ENCODE data around the gene PWWP2B. TPM values are rescaled to one million over a fixed set of nuclear protein-coding genes. Genes with fewer than 3 reads are reported as not detected.

The PWWP2B gene
- total RNA-seq, 1 donor from 2014 or later = 12.9 TPM

DNA sequence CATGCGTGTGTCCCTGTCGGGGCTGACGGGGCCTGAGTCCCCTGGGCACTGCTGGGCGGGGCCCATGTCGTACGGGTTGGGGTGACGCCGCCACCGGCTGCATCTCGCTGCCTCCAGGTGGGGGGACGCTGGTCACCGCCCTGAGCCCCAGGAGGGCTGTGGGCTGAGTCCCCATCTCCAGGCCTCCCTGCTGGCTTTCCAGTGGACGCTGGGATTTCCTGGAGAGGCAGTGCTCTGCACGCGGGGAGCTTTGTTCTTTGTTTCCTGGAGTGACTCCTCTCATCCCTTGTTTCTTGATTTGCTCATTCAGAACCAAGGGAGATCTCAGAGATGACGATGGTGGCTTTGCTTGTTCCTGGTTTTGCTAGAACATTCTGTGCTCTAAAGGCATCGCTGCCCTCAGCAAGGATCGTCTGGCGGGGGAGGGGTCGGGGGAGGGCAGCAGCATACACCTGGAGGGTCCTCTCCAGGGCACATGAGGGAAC is 21.0 kb downstream of the PWWP2B start:
- no peaks in the 10 kb centered on the region for H3K9me3 Mint-ChIP-seq (ENCODE audit: unreplicated experiment)
- peaks cover 68% of the 10 kb centered on the region for H3K4me1 Mint-ChIP-seq (ENCODE audit: unreplicated experiment)
- peak overlapping the region; percentile 68 for H3K27ac Mint-ChIP-seq (ENCODE audit: unreplicated experiment)
- TF ChIP-seq, protein P1, sequence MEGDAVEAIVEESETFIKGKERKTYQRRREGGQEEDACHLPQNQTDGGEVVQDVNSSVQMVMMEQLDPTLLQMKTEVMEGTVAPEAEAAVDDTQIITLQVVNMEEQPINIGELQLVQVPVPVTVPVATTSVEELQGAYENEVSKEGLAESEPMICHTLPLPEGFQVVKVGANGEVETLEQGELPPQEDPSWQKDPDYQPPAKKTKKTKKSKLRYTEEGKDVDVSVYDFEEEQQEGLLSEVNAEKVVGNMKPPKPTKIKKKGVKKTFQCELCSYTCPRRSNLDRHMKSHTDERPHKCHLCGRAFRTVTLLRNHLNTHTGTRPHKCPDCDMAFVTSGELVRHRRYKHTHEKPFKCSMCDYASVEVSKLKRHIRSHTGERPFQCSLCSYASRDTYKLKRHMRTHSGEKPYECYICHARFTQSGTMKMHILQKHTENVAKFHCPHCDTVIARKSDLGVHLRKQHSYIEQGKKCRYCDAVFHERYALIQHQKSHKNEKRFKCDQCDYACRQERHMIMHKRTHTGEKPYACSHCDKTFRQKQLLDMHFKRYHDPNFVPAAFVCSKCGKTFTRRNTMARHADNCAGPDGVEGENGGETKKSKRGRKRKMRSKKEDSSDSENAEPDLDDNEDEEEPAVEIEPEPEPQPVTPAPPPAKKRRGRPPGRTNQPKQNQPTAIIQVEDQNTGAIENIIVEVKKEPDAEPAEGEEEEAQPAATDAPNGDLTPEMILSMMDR (IDR thresholded peaks at IDR 0.05) = no peak
- H3K4me3 Mint-ChIP-seq (ENCODE audit: unreplicated experiment) = no peak overlapping the region
- no peak for DNase-seq (ENCODE audit: extremely low spot score, unreplicated experiment)
- H3K27me3 Mint-ChIP-seq (ENCODE audit: unreplicated experiment) = no peaks in the 10 kb centered on the region
- H3K36me3 Mint-ChIP-seq (ENCODE audit: unreplicated experiment) = peaks cover 4% of the 10 kb centered on the region

DNA sequence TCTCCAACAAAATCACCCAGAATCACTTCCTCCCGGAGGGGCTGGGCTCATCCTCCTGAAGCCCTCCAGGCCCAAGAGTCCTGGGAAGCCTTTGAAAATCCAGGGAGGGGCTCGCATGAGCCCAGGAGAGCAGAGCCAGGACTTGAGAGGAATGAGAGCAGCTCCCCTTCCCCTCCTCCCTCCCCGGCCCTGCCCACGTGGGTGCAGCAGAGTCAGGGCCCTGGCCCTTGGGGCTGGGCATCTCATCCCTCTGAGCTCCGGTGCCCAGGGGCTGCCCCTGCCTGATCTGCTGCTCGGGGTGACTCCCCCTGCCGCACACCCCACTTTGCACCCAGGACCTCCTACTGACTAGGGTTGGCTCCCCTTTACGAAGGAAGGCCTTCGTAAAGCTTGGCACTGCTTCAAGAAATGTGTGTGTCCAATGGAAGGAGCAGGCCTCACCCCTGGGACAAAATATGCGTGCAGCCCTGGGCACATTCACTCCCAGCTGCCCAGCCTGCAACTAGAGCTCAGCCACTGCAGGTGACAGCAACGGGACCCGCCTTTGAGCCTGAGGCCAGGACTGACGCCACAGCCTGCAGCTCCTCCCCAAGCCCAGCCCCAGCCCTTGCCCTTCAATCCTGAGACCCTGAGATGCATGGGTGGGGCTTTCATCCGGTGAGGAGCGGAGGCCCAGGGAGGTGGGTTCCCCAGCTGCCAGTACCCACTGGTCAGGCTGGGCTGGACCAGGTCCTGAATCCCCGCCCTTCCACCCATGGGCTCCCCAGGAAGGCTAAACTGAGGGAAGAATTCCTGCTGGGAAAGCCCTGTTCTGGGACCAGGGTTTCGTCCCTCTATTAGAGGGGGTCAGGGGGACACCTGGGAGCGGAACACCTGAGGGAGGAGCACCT is 21.8 kb downstream of the PWWP2B start:
- H3K4me1 Mint-ChIP-seq (ENCODE audit: unreplicated experiment) = peaks cover 68% of the 10 kb centered on the region

DNA sequence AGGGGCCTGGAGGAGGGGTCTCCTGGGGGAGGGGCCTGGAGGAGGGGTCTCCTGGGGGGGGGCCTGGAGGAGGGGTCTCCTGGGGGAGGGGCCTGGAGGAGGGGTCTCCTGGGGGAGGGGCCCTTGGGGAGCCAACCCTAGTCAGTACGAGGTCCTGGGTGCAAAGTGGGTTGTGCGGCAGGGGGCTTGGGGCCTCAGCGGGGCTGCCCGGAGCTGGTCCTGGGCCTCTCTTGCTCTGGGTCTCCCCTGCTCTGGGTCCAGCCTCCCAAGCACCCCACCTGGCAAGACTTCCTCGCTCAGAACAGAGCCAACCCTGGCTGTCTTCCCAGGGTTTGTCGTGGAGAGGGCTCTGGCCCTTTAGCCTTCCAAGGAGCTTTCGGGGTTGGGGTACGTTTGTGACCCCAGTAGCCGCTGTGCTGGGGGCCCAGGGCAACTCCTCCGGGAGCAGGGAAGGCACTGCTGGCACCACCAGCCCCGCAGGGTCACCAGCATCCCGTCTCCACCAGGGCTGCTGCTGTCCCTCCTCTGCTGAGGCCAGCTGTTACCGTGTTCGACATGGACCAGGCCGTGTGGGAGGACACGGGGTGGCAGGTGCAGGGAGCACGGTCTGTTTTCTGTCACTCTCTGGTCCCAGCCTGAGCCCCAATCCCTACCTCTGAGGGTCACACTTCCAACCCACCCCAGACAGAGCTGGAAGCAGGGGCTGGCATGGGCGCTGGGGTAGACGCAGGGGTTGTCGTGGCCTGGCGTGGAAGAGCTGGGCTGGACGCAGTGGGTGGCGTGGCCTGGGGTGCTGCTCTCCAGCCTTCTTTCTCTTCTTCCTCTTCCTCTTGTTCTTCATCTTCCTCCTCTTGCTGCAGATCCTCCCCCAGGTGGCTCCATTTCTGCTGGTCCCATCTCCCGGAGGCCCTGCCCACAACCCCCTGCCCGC is 22.8 kb downstream of the PWWP2B start:
- peaks cover 4% of the 10 kb centered on the region for H3K36me3 Mint-ChIP-seq (ENCODE audit: unreplicated experiment)
- H3K4me1 Mint-ChIP-seq (ENCODE audit: unreplicated experiment) = peaks cover 60% of the 10 kb centered on the region
- no peaks in the 10 kb centered on the region for H3K27me3 Mint-ChIP-seq (ENCODE audit: unreplicated experiment)
- no peak overlapping the region for H3K4me3 Mint-ChIP-seq (ENCODE audit: unreplicated experiment)
- no peaks in the 10 kb centered on the region for H3K9me3 Mint-ChIP-seq (ENCODE audit: unreplicated experiment)
- H3K27ac Mint-ChIP-seq (ENCODE audit: unreplicated experiment) = peak overlapping the region; percentile 67
- TF ChIP-seq, protein P1 (IDR thresholded peaks at IDR 0.05) = no peak
- no peak for DNase-seq (ENCODE audit: extremely low spot score, unreplicated experiment)

More for the DNA sequence above, 21.8 kb downstream of the PWWP2B start:
- Mint-ChIP-seq H3K36me3 (ENCODE audit: unreplicated experiment) (peaks cover 4% of the 10 kb centered on the region), H3K9me3 (ENCODE audit: unreplicated experiment) (no peaks in the 10 kb centered on the region), H3K27ac (ENCODE audit: unreplicated experiment) (peak overlapping the region; percentile 81), H3K4me3 (ENCODE audit: unreplicated experiment) (peak overlapping the region; percentile 18), H3K27me3 (ENCODE audit: unreplicated experiment) (no peaks in the 10 kb centered on the region)
- no peak for DNase-seq (ENCODE audit: extremely low spot score, unreplicated experiment)
- TF ChIP-seq, protein P1 (IDR thresholded peaks at IDR 0.05) = no peak

DNA sequence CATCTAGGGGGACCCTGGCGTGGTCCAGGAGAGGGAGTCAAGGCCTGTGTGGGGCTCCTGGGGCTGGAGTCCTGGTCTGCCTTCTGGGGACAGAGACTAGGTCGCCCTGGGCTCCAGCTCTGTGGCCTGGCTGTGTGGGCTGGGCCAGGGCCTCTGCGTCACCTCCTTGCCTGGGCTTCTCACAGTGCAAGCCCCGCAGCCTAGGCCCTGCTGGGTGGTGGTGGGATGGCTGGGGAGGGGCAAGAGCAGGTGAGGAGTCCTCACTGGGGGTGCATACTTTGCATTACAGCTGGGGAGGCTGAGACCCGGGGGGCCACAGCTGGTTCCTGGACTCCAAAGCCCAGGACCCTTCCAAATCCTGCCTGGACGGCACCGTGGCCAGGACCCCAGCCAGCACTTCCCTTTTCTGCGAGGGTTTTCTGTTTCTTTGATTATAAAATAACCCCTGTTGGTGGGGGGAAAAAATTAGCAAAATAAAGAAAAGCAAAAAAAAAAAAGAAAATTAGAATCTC is 23.5 kb downstream of the PWWP2B start:
- peaks cover 54% of the 10 kb centered on the region for H3K4me1 Mint-ChIP-seq (ENCODE audit: unreplicated experiment)
- DNase-seq (ENCODE audit: extremely low spot score, unreplicated experiment) = no peak
- TF ChIP-seq, protein P1 (IDR thresholded peaks at IDR 0.05) = no peak

More for the DNA sequence above, 23.5 kb downstream of the PWWP2B start:
- H3K9me3 Mint-ChIP-seq (ENCODE audit: unreplicated experiment) = no peaks in the 10 kb centered on the region
- H3K27me3 Mint-ChIP-seq (ENCODE audit: unreplicated experiment) = no peaks in the 10 kb centered on the region
- peak overlapping the region; percentile 67 for H3K27ac Mint-ChIP-seq (ENCODE audit: unreplicated experiment)
- H3K4me3 Mint-ChIP-seq (ENCODE audit: unreplicated experiment) = no peak overlapping the region
- peaks cover 2% of the 10 kb centered on the region for H3K36me3 Mint-ChIP-seq (ENCODE audit: unreplicated experiment)
